GM23338 (cell line): Measurements from ENCODE around the gene FBXW11. TPM values are rescaled to one million over a fixed set of nuclear protein-coding genes. Genes with fewer than 3 reads are reported as not detected.

Experiments used
- ATAC-seq: fragments of 200-7000 bp; cut with Tn5 transposase; 3 replicates; pipeline ENCODE4 v1.9.1; 2020
- DNase-seq: peaks from one replicate; pipeline ENCODE4 v3.0.0-alpha.2; 2015; ENCODE audit warnings: low spot score
- H2AFZ ChIP-seq: fragments of 200-600 bp; sonication (generic); 2 replicates; pipeline ENCODE4 v1.8.0; 2016; ENCODE audit warnings: antibody characterized with exemption, mild to moderate bottlenecking, moderate library complexity
- H3F3A ChIP-seq: fragments of 200-600 bp; sonication (generic); replicated peaks from 2 replicates; pipeline ENCODE4 v1.8.0; 2017; ENCODE audit warnings: antibody characterized with exemption, mixed run types, low read depth
- H3K27ac ChIP-seq: fragments of 200-600 bp; sonication (generic); 2 replicates; pipeline ENCODE4 v1.6.1; 2016; ENCODE audit warnings: low read depth
- H3K27me3 ChIP-seq: fragments of 200-600 bp; sonication (generic); 2 replicates; pipeline ENCODE4 v1.8.0; 2016; ENCODE audit warnings: mild to moderate bottlenecking, mixed run types, moderate library complexity; ENCODE audit not compliant: insufficient read depth
- H3K36me3 ChIP-seq: fragments of 200-600 bp; sonication (generic); 2 replicates; pipeline ENCODE4 v1.8.0; 2016; ENCODE audit warnings: mild to moderate bottlenecking; ENCODE audit not compliant: insufficient read depth
- H3K4me1 ChIP-seq: fragments of 200-600 bp; sonication (generic); 2 replicates; pipeline ENCODE4 v1.8.0; 2016; ENCODE audit warnings: mild to moderate bottlenecking, moderate library complexity; ENCODE audit not compliant: insufficient read depth
- H3K4me2 ChIP-seq: fragments of 200-600 bp; sonication (generic); 2 replicates; pipeline ENCODE4 v1.7.1; 2017; ENCODE audit warnings: mixed run types
- H3K4me3 ChIP-seq: fragments of 200-600 bp; sonication (generic); 2 replicates; pipeline ENCODE4 v1.6.1; 2016; ENCODE audit warnings: mixed run types
- H3K79me2 ChIP-seq: fragments of 200-600 bp; sonication (generic); replicated peaks from 2 replicates; pipeline ENCODE4 v1.8.0; 2017; ENCODE audit warnings: mild to moderate bottlenecking; ENCODE audit not compliant: insufficient read depth
- H3K9me2 ChIP-seq: fragments of 200-600 bp; sonication (generic); 2 replicates; pipeline ENCODE4 v1.8.0; 2017; ENCODE audit not compliant: insufficient read depth
- H4K20me1 ChIP-seq: fragments of 200-600 bp; sonication (generic); replicated peaks from 2 replicates; pipeline ENCODE4 v1.8.0; 2017; ENCODE audit warnings: mild to moderate bottlenecking; ENCODE audit not compliant: insufficient read depth
- H3K27ac Mint-ChIP-seq: 2 replicates; pipeline ENCODE4 v1.8.0; 2020; ENCODE audit warnings: inconsistent platforms, mild to moderate bottlenecking, moderate library complexity, mixed read lengths
- H3K27me3 Mint-ChIP-seq: 3 replicates; pipeline ENCODE4 v1.8.0; 2022; ENCODE audit warnings: low read depth, mild to moderate bottlenecking, moderate library complexity, mixed read lengths, inconsistent platforms; ENCODE audit not compliant: insufficient read depth, poor library complexity
- H3K36me3 Mint-ChIP-seq: 3 replicates; pipeline ENCODE4 v1.8.0; 2021; ENCODE audit warnings: low read depth, mild to moderate bottlenecking, inconsistent platforms, moderate library complexity, mixed read lengths
- H3K4me1 Mint-ChIP-seq: 3 replicates; pipeline ENCODE4 v1.8.0; 2020; ENCODE audit warnings: mild to moderate bottlenecking, inconsistent platforms, mixed read lengths
- H3K4me3 Mint-ChIP-seq: 3 replicates; pipeline ENCODE4 v1.8.0; 2021; ENCODE audit warnings: moderate library complexity, mild to moderate bottlenecking, inconsistent platforms, mixed read lengths
- H3K9me3 Mint-ChIP-seq: 3 replicates; pipeline ENCODE4 v1.8.0; 2020; ENCODE audit warnings: moderate library complexity, mild to moderate bottlenecking, inconsistent platforms, mixed read lengths
- CREB1 ChIP-seq: fragments of 250-450 bp; sonication (Bioruptor Pico); IDR thresholded peaks from 2 replicates; pipeline ENCODE4 v1.5.0; 2020; ENCODE audit warnings: low read depth, mild to moderate bottlenecking, moderate library complexity
- NANOG ChIP-seq: IDR thresholded peaks from 2 replicates; pipeline ENCODE4 v1.6.1; 2016; ENCODE audit warnings: antibody characterized with exemption, borderline replicate concordance
- POLR2AphosphoS5 ChIP-seq: IDR thresholded peaks from 2 replicates; pipeline ENCODE4 v1.6.1; 2016; ENCODE audit warnings: antibody characterized with exemption, low read depth
- polyA plus RNA-seq: library from polyadenylated mRNA; unstranded; fragments of >200 nt; fragmentation: Nextera tagmentation; extraction: Ambion mirVana; gene quantifications from 2 replicates; pipeline ENCODE4 v1.2.1, GENCODE V29; 2016
- total RNA-seq: library from RNA; depleted of rRNA; stranded (reverse); fragments of >200 nt; shearing (Covaris generic); gene quantifications from 2 replicates; pipeline ENCODE4 v1.2.3, GENCODE V29; 2014
- TF ChIP-seq, protein P1 (sequence below), 2 experiments: fragments of 200-600 bp in 1 of 2; sonication (generic) in 1 of 2; conservative IDR thresholded peaks; 2 replicates each; pipeline versions ENCODE4 v1.5.1 to v1.6.1; 2016 to 2017; ENCODE audit warnings: antibody characterized with exemption in 2 of 2, low read depth in 2 of 2, mild to moderate bottlenecking in 2 of 2, moderate library complexity in 1 of 2
- TF ChIP-seq, protein P2 (sequence below): IDR thresholded peaks from one replicate; pipeline ENCODE4 v1.6.1; 2018; ENCODE audit warnings: antibody characterized with exemption; ENCODE audit not compliant: unreplicated experiment
- TF ChIP-seq, protein P3 (sequence below): IDR thresholded peaks from 2 replicates; pipeline ENCODE4 v1.6.1; 2016; ENCODE audit warnings: antibody characterized with exemption

FBXW11 gene
- total and polyA plus RNA-seq, 2 experiments from 2014 or later: 45.0 to 88.0 TPM

DNA sequence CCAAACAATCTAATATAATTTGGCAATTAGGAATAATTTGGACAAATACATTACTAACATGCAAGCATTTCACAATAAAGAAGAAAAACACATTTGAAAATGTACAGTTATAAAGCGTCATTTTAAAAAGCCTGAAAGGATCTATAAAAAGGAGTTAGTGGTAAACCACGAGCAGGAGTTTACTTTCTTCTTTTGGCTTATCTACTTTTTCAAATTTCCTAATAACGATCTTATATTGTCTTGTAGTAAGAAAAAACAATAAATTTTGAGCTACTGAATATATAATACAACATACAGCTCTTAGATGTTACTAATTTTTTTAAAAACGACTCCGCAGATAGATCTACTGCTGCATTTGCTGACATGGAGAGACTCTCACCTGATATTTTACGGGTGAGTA, 141.0 kb downstream of the FBXW11 start:
- Histone ChIP-seq H3K27me3 (no peaks in the 10 kb centered on the region), H3K4me2 (no peak overlapping the region), H3K9me2 (no peaks in the 10 kb centered on the region), H2AFZ (no peak overlapping the region), H3K4me1 (no peaks in the 10 kb centered on the region), H3K4me3 (no peak overlapping the region), H3K27ac (no peak overlapping the region), H3K36me3 (peaks cover 8% of the 10 kb centered on the region; the same call in 1 of the 2 replicates), H3K79me2 (peaks cover 11% of the 10 kb centered on the region), H3F3A (0 out of 2 replicates have a peak, but pooled peaks cover 9% of the 10 kb centered on the region), H4K20me1 (peaks cover 8% of the 10 kb centered on the region; the same call in 1 of the 2 replicates)
- H3K4me1 Mint-ChIP-seq: no peaks in the 10 kb centered on the region
- no peak for DNase-seq
- no peak for ATAC-seq
- no peak overlapping the region for H3K27ac Mint-ChIP-seq
- H3K36me3 Mint-ChIP-seq: peaks cover 28% of the 10 kb centered on the region; the same call in 2 of the 3 replicates
- TF ChIP-seq, protein P1, sequence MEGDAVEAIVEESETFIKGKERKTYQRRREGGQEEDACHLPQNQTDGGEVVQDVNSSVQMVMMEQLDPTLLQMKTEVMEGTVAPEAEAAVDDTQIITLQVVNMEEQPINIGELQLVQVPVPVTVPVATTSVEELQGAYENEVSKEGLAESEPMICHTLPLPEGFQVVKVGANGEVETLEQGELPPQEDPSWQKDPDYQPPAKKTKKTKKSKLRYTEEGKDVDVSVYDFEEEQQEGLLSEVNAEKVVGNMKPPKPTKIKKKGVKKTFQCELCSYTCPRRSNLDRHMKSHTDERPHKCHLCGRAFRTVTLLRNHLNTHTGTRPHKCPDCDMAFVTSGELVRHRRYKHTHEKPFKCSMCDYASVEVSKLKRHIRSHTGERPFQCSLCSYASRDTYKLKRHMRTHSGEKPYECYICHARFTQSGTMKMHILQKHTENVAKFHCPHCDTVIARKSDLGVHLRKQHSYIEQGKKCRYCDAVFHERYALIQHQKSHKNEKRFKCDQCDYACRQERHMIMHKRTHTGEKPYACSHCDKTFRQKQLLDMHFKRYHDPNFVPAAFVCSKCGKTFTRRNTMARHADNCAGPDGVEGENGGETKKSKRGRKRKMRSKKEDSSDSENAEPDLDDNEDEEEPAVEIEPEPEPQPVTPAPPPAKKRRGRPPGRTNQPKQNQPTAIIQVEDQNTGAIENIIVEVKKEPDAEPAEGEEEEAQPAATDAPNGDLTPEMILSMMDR (conservative IDR thresholded peaks at IDR 0.05; ENCODE audit: low read depth in 2 of 2): no peak
- TF ChIP-seq, protein P2, sequence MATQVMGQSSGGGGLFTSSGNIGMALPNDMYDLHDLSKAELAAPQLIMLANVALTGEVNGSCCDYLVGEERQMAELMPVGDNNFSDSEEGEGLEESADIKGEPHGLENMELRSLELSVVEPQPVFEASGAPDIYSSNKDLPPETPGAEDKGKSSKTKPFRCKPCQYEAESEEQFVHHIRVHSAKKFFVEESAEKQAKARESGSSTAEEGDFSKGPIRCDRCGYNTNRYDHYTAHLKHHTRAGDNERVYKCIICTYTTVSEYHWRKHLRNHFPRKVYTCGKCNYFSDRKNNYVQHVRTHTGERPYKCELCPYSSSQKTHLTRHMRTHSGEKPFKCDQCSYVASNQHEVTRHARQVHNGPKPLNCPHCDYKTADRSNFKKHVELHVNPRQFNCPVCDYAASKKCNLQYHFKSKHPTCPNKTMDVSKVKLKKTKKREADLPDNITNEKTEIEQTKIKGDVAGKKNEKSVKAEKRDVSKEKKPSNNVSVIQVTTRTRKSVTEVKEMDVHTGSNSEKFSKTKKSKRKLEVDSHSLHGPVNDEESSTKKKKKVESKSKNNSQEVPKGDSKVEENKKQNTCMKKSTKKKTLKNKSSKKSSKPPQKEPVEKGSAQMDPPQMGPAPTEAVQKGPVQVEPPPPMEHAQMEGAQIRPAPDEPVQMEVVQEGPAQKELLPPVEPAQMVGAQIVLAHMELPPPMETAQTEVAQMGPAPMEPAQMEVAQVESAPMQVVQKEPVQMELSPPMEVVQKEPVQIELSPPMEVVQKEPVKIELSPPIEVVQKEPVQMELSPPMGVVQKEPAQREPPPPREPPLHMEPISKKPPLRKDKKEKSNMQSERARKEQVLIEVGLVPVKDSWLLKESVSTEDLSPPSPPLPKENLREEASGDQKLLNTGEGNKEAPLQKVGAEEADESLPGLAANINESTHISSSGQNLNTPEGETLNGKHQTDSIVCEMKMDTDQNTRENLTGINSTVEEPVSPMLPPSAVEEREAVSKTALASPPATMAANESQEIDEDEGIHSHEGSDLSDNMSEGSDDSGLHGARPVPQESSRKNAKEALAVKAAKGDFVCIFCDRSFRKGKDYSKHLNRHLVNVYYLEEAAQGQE: no peak
- no peak for TF ChIP-seq CREB1 (CRISPR knock-in tag)
- no peaks in the 10 kb centered on the region for H3K27me3 Mint-ChIP-seq
- H3K9me3 Mint-ChIP-seq: no peaks in the 10 kb centered on the region
- no peak overlapping the region for H3K4me3 Mint-ChIP-seq

DNA sequence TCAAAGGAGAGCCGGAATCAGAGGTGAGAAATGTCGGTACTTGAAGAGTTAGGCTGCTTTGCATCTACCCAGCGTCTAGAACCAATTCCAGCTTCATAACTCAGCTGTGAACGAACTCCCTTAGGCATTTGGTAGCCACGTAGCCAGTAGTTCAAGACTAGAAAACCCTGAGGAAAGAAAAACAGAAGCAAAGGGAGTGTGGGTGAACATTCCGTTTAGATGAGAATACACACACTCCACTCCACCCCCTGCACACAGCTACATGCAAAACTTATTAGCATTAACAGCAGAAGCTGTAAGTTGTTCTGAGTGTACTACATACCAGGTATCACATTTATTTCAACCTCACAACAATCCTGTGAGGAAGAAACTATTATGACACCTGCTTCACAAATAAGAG, 142.5 kb downstream of the FBXW11 start:
- Histone ChIP-seq H3K4me1 (no peaks in the 10 kb centered on the region), H3K4me2 (no peak overlapping the region), H3K4me3 (no peak overlapping the region), H3K27ac (no peak overlapping the region), H3K9me2 (no peaks in the 10 kb centered on the region), H3F3A (0 out of 2 replicates have a peak, but pooled peaks cover 12% of the 10 kb centered on the region), H3K36me3 (peaks cover 7% of the 10 kb centered on the region; the same call in 1 of the 2 replicates), H3K79me2 (peaks cover 11% of the 10 kb centered on the region), H4K20me1 (peaks cover 12% of the 10 kb centered on the region), H2AFZ (no peak overlapping the region), H3K27me3 (no peaks in the 10 kb centered on the region)
- TF ChIP-seq, protein P3, sequence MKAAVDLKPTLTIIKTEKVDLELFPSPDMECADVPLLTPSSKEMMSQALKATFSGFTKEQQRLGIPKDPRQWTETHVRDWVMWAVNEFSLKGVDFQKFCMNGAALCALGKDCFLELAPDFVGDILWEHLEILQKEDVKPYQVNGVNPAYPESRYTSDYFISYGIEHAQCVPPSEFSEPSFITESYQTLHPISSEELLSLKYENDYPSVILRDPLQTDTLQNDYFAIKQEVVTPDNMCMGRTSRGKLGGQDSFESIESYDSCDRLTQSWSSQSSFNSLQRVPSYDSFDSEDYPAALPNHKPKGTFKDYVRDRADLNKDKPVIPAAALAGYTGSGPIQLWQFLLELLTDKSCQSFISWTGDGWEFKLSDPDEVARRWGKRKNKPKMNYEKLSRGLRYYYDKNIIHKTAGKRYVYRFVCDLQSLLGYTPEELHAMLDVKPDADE: no peak
- TF ChIP-seq CREB1 (CRISPR knock-in tag) (no peak), NANOG (no peak), POLR2AphosphoS5 (no peak)
- ATAC-seq (no peak), DNase-seq (no peak)
- Mint-ChIP-seq H3K36me3 (peaks cover 22% of the 10 kb centered on the region), H3K27me3 (no peaks in the 10 kb centered on the region), H3K4me3 (no peak overlapping the region), H3K4me1 (no peaks in the 10 kb centered on the region), H3K9me3 (no peaks in the 10 kb centered on the region), H3K27ac (no peak overlapping the region)
